GM12875 (cell line): ENCODE data around the gene AFAP1L2.

Source experiments
- H3K4me3 ChIP-seq: one replicate; pipeline ENCODE4 v1.5.1; 2011; ENCODE audit warnings: low read depth, low read length, control low read depth
- TF ChIP-seq, protein P1 (sequence below): IDR thresholded peaks from 2 replicates; pipeline ENCODE4 v1.5.1; 2011; ENCODE audit warnings: low read depth, mild to moderate bottlenecking, control low read depth, inconsistent platforms, low read length, moderate library complexity, borderline replicate concordance; ENCODE audit not compliant: insufficient read depth

The AFAP1L2 gene

DNA sequence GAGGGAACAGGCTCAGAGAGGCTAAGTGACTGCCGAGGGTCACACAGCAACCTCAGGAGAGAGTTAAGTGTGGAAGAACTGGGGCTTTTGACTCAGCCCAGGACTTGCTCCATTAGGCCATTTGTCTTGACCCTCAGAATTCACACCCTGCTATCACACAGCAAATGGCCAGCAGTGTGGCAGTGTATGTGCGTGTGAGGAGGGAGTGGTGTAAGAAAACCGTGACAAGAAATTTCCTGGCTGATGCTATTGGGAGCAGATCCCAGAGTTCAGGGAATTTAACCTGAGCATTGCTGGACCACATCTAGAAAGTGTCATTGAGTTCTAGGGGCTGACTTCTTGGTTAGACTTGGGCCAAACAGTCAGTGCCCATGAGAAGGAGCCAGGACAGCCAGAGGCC is 146.8 kb downstream of the AFAP1L2 start:
- H3K4me3 ChIP-seq: no peak overlapping the region
- TF ChIP-seq, protein P1, sequence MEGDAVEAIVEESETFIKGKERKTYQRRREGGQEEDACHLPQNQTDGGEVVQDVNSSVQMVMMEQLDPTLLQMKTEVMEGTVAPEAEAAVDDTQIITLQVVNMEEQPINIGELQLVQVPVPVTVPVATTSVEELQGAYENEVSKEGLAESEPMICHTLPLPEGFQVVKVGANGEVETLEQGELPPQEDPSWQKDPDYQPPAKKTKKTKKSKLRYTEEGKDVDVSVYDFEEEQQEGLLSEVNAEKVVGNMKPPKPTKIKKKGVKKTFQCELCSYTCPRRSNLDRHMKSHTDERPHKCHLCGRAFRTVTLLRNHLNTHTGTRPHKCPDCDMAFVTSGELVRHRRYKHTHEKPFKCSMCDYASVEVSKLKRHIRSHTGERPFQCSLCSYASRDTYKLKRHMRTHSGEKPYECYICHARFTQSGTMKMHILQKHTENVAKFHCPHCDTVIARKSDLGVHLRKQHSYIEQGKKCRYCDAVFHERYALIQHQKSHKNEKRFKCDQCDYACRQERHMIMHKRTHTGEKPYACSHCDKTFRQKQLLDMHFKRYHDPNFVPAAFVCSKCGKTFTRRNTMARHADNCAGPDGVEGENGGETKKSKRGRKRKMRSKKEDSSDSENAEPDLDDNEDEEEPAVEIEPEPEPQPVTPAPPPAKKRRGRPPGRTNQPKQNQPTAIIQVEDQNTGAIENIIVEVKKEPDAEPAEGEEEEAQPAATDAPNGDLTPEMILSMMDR: no peak

DNA sequence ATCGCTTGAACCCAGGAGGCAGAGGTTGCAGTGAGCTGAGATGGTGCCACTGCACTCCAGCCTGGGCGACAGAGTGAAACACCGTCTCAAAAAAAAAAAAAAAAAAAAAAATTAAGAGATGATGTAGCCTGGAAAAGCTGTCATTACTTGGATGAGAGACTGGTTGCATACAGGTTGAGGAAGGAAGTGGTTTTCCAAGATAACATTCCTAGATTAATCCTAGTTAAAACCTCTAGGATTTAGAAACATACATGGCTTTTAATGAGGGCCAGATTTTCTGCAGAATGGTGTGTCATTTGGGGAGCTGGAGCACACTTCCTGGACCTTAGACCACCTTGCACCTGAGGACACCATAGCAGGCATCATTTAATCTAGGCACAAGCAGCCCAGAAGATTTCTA is 147.5 kb downstream of the AFAP1L2 start:
- no peak overlapping the region for H3K4me3 ChIP-seq
- TF ChIP-seq, protein P1: no peak

DNA sequence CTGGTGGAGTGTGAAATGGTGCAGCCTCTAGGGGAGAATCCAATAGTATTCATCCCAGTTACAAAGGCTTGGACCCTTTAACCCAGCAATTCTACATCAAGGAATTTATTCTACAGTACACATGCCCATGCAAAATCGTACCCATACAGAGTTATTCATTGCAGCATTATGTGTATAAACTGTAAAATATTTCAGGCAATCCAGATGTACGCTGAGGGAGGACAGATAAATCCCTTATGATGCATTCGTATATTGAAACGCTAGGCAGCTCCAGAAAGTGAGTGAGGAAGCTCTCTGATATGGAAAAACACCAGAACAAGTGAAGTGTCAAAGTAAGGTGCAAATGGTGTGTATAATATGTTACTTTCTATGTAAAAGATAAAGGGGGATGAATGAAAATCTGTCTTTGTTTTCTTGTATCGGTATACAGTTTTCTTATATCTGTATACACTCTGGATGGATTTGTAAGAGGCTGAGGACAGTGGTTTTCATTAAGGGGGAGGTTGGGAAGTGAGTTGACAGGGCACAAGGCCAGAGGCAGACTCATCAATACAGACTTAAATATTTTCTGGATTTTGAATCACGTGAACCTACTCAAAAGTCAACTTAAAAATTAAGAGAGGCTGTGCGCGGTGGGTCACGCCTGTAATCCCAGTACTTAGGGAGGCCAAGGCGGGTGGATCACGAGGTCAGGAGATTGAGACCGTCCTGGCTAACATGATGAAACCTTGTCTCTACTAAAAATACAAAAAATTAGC is 148.1 kb downstream of the AFAP1L2 start:
- TF ChIP-seq, protein P1: no peak
- no peak overlapping the region for H3K4me3 ChIP-seq

- TF ChIP-seq, protein P1: no peak
- no peak overlapping the region for H3K4me3 ChIP-seq
Observed at GRCh38 chr10:114255227-114255626, 149.1 kb downstream of the AFAP1L2 start.

DNA sequence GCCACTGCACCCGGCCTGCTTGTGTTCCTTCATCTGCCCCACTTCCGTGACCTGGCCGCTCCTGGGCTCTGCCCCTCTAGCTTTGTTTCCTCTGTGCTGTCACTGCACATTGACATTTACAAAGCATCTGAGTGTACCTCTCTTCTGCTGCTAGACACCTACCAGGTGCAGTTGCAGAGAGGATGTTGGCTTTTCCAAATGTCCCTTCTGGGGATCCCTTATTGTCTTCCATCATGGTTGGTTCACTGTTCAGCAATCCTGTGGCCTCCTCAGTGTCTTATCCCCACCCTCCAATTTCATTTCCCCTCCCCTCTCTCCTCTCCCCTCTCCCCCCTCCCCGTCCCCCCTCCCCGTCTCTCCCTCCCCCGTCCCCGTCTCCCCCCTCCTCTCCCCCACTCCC is 151.4 kb downstream of the AFAP1L2 start:
- H3K4me3 ChIP-seq: no peak overlapping the region
- TF ChIP-seq, protein P1: no peak

DNA sequence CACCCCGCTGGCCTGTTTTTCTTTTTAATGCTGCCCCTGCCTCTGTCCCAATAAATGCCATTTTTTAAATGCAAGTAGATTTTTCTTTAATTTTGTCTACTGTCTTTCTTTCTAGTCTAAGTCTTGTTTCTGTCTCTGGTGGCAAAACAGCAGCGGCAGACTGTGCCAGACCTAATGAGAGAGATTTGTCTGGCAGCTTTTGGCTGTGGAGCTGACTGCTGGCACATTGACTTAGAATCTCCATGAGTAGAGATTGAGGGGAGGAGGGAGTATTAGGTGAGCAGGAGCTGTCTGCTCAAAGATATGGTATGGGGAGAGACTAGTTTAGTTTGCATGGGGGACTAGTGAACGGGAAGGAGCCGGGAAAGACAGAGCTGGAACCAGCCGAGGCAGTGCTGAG is 152.2 kb downstream of the AFAP1L2 start:
- no peak overlapping the region for H3K4me3 ChIP-seq
- TF ChIP-seq, protein P1: no peak

DNA sequence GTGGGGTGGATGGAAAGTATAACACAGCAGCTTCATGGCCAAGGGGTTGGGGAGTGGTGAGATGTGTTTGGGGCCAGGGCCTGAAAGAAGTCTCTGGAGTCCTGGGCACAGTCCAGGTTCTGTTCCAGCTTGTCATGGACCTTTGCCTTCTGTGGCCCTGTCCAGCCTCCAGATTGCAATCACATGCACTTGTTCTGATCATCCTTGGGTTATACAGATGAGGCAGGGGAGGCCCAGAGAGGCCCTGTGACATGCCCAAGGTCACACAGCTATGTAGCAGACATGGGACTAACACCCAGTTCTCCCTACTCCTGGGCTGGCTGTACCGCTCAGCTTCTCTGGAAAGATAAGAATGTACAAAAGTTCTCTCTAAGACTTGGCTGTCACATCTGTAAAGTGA is 153.6 kb downstream of the AFAP1L2 start:
- H3K4me3 ChIP-seq: no peak overlapping the region
- TF ChIP-seq, protein P1: no peak
